Putamen (tissue), 1 donor: Measurements from ENCODE around the gene SYP.
A peak's percentile ranks its signal among the peaks of the same experiment; 100 is the strongest.

Experiments used
- DNase-seq: peaks from one replicate; pipeline ENCODE4 v3.0.0-alpha.2; 2016; ENCODE audit warnings: low spot score

SYP gene

DNA sequence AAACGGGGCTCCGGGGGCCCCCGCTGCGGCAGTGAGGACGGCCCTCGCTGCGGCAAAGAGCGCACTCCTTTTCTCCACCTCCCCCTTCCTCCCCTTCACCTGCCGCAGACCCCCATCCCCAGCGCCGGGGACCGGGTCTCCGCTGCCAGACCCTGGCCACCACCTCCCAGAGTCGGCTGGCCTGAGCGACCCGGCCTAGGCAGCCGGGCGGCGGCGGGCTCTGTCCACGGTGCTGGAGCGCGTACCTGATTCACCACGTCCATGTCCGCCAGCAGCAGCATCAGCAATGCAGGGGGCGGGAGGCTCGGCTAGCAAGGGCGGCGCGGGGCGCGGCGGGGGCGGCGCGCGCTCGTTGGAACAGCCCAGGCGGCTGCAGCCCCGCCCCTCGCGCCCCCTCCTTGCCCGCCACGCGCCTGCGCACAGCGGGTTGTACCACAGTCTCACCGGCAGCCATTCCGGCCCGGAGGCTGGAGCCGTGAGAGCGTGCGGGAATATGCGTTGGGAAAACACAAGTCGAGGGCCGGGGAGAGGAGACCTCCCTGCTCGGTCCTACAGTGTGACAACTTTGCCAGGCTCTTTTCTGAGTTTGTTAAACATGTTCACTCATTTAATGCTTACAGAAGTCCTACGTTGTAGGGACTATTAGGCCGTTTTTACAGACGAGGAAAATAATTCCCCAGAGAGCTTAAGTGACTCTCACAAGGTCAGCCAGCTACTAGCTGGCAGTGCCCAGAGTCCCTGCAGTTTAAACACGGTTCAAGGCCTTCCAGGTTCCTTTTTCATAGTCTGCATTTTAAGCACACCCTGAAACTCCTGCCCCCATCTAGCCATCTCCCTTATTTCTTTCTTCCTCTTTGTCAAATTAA is at the start of gene SYP:
Gene SYP (minus strand): TSS at position 288 of the 866 bp plus-strand sequence. CDS start 7 bp downstream, at position 281.
- peak; percentile 80 for DNase-seq

DNA sequence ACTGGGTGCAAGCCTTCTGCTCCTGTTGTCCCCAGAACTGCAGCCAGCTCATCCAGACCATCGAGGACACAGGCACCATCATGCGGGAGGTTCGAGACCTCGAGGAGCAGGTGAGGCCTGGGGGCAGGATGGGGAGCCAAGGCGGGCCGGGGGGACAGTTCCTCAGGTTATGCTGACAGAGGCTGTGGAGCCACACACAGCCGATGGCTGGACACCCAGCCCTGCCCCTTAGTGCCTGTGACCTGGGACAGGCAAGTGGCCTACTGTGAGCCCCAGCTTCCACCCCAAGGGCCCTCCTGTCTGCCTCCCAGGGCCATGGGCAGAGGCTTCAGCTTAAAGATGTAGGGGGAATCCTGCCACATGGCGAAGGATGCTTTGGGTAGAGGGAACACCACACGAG is 49.6 kb upstream of the SYP start:
- DNase-seq, result no peak

DNA sequence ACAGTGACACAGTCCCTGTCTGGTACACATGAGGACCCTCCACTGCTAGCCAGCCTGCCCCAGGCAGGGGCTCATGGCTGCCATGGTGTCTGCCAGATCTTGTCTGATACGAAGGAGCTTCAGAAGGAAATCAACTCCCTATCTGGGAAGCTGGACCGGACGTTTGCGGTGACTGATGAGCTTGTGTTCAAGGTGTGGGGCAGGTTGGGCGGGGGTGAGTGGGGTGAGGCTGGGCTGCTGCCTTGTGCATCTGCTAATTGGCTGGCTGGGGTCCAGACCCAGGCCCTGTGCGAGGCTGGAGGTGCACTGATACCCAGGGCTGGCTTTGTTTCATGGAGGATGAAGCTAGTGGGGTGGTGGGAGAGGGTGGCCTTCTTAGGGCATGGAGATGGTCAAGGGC is 49.1 kb upstream of the SYP start:
- no peak for DNase-seq

DNA sequence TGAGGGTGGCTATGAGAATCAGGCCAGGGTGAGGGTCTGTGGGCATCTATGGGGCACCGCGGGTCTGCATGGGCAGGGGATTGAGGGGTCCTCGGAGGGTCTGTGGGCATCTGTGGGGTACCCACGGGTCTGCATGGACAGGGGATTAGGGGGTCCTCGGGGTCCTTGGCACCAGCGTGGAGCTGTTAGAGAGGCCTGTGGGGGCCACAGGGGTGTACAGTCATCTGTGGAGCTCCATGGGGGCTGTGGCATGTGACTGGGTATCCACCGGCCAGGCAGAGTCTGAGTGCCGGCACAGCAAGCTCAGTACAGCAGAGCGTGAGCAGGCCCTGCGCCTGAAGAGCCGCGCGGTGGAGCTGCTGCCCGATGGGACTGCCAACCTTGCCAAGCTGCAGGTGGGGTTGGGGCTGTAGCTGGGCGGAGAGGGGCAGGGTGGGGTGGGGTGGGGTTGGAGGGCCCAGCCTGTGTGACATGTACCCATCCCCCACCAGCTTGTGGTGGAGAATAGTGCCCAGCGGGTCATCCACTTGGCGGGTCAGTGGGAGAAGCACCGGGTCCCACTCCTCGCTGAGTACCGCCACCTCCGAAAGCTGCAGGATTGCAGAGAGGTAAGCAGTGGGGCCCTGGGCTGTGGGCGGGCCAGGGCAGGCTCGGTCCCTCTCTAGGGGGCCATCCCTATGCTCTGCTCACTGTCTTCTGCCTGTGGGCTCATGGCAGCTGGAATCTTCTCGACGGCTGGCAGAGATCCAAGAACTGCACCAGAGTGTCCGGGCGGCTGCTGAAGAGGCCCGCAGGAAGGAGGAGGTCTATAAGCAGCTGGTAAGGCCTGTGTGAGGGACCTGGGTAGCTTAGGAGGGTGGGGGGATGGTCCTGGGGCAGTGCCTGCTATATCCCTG is 48.2 kb upstream of the SYP start:
- no peak for DNase-seq

DNA sequence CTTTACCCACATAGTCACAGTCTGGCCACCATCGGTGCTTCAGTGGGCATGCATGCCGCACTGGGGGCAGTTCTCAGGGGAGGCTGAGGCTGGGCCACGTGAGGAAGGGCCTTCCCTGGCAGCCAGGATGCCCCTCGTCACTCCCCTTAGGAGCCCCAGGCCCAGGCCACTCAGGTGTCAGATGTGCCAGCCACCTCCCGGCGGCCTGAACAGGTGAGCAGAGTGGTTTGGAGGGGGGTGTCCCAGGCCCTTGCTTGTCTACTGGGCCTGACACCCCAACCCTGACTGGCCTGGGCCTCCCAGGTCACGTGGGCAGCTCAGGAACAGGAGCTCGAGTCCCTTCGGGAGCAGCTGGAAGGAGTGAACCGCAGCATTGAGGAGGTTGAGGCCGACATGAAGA is 47.4 kb upstream of the SYP start:
- no peak for DNase-seq

DNA sequence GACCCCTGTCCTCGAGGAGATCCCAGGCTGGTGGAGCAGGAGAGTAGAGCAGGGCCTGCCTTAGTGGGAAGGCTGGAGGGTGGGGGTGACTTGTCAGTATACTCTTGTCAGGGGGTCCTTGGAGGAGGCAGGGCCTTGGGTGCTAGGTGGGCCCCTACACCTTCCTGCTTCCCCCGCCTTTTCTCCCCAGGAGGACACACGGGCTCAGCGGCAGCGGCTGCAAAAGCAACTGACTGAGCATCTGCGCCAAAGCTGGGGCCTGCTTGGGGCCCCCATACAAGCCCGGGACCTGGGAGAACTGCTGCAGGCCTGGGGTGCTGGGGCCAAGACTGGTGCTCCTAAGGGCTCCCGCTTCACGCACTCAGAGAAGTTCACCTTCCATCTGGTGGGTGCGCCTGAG is 46.5 kb upstream of the SYP start:
- no peak for DNase-seq

DNA sequence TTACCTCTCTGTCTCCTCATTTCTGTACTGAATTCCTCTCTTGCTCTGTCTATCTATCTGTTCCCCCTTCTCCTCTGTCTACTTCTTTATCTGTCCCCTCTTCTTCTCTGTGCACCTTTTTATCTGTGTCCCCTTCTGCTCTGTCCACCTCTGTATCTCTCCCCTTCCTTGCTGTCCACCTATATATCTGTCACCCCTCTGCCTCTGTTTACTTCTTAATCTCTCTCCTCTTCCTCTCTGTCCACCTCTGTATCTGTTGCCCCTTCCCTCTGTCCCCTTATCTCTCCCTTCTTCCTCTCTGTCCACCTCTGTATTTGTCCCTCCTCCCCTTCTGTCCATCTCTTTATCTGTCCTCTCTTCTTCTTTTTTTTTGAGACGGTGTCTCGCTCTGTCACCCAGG is 44.2 kb upstream of the SYP start:
- DNase-seq, result no peak

DNA sequence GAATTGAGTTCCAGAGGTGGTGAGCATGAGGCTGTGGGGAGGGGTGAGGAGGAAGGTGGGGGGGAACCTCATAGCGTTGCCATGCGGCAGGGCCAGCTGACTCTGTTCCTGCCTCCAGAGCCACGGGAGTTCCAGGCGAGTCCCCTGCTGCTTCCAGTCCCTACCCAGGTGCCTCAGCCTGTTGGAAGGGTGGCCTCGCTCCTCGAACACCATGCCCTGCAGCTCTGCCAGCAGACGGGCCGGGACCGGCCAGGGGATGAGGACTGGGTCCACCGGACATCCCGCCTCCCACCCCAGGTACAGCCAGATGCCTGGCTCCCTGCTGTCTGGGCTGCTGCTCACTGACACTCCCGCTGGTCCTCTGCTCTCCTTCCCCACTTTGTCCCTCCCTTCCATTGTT is 43.2 kb upstream of the SYP start:
- no peak for DNase-seq

DNA sequence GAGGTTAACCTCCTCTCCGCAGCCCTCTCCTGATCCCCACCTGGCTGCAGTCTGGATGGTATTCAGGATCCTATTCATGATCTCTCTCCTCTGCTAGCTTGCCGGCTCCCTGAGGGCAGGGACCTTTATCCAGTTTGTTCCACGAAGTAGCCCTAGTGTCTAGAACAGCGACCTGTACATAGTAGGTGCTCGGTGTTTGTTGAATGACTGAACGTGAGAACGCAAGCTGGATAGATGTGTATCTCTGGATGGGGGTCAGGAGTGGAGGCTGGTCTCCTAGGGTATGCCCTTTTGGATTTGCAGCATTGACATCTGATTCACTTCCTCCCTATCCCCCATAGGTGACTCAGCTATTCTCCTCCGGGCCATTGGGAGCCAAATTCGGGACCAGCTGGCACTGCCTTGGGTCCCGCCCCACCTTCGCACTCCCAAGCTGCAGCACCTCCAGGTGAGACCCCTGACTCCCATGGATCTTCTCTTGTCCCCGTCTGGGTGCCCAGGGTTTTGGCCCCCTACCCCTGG is 42.6 kb upstream of the SYP start:
- DNase-seq, result no peak

DNA sequence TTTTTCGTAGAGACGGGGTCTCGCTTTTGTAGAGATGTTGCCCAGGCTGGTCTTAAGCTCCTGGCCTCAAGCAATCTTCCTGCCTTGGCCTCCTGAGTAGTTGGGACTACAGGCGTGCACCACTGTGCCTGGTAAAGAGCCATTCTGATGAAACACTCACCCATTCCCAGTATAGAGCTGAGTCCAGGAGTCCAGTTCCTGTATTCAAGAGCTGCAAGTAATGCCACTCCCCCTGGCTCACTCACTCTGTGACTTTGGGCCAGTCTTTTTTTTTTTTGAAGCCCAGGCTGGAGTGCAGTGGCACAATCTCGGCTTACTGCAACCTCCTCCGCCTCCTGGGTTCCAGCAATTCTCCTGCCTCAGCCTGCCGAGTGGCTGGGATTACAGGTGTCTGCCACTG is 38.7 kb upstream of the SYP start:
- no peak for DNase-seq

DNA sequence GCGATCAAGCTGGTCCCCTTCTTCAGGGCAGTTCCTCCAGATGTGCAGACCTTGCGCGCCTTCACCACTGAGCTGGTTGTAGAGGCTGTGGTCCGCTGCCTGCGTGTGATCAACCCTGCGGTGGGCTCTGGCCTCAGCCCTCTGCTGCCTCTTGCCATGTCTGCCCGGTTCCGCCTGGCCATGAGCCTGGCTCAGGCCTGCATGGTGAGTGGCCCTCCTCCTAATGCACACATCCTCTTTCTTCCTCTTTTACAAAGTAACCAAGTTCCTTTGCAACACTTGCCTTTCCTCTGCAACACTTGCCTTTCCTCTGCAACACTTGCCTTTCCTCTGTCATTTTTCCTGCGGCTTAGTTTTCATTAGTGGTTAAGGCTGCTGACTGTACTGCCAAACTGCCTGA is 37.1 kb upstream of the SYP start:
- DNase-seq, result no peak

DNA sequence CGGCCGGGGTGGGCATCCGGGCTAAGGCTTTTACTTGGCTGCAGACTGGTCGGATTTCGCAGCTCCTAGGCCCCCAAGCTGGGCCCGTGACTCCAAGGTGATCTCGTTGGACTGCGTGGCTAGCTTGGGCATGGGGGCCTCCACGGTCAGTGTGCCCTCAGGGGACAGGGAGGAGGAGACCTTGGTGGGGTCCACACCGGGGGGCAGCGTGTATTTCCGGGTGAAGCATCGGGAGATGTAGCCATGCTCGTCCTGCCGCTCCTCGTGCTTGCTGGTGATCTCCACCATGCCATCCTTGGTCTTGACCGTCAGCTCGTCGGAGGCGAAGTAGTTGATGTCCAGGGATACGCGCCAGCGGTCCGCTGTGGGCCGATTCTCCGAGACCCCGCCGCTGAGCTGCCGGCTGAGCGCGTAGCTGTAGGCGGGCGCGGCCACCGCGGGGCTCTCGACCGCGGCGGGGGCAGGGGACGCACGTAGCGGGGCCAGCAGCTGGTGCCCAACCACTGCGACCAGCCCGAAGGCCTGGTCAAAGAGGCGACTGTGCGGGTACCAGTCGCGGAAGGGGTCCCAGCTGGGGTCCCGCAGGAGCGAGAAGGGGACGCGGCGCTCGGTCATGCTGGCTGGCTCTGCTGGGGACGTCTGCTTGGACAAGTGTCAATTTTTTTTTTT is 34.0 kb upstream of the SYP start:
- DNase-seq, result no peak

DNA sequence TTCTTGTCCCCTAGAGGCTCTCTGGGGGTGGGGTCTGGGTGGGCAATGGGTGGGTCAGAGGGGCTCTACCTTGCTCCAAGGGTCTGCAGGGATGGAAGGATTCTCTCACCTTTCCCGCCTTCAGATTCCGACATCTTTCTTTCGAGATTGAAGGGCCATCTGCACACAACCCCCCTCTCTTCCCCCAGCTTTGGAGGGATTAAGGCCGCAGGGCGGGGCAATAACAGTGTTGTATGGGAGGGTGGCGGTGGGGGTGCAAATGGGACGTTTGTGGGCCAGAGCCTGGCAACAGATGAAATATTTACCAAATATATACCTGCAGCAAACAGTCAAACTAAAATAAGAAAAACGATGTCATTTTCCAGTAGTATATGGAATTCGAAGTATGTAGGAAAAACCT is 33.2 kb upstream of the SYP start, which contains the start of gene CACNA1F:
Gene CACNA1F (minus strand): TSS at position 165 of the 400 bp plus-strand sequence. CDS start 31 bp downstream, at position 134.
- no peak for DNase-seq

DNA sequence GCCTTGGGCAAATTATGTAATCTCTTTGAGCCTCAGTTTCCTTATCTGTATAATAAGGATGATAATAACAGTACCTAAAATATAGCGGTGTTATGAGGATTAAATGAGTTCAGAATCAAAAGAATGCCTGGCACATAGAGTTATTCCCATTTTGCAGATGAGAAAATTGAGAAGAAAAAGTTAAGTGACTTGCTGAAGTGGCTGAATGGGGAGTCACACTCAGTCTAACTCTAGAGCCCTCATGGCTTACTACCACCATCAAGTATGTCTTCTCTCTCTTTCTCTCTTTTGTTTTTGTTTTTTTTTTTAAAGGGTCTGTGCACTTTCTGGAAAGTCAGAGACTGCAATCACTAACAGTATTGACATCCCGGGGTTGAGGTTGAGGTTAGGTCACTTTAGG is 32.5 kb upstream of the SYP start:
- DNase-seq, result no peak

DNA sequence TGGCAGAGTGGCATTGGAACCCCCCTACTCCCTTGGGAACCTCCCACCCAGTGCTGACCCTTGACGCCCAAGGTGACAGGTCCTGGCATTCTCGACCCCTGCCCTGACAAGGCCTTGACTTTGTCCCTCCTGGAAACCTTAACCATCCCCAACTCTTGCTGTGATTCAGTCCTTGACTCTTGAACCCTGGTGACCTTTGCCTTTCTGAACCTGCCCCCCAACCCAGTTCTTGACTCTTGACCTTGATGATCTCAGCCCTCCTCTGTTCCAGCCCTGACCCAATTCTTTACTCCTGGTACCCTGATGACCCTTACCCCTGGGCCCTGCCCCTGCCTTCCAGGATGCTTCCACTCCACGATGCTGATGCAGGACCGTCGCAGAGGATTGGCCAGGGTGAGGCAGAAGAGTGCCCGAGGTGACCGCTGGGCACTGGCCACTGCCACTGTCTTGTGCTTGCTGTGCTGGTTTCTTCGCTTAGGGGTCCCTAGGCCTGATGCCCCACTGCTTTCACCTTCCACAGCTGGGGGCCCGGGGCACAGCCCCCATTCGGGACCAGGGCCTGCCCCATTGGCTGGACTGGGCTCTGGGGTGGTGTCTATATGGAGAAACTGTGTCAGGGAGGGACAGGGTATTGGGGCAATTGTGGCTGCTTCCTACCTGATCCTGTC is 31.5 kb upstream of the SYP start:
- DNase-seq, result no peak

DNA sequence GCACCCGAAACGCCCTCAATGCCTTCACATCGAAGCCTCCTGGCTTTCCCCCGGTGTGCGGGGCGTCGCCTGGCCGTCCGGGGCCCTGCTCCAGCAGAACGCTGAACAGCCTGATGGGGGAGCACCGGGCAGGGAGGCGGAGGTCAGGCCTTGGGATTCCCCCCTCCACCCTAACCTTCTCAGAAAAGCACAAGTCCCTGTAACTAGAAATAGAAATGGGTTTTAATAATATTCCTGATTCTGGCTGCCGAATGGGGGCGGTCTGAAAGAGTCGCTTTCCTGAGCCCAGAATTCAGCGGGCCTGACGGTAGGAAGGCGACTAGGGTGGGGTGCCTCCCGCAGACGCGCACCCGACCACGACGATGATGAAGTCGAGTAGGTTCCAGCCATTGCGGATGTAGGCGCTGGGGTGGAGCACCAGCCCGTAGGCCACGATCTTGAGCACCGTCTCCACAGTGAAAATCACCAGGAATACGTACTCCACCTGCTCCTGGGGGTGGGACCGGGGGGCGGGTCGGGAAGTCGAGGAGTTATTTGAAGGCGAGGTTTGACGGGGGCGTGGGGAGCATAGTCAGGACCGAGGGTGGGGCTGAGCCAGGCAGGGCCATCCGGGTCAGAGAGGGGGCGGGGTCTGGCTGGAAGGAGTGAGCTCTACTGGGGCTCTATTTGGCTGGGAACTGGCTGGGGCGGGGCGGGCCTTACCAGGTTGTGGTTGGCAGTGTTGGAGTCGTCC is 30.7 kb upstream of the SYP start:
- no peak for DNase-seq

DNA sequence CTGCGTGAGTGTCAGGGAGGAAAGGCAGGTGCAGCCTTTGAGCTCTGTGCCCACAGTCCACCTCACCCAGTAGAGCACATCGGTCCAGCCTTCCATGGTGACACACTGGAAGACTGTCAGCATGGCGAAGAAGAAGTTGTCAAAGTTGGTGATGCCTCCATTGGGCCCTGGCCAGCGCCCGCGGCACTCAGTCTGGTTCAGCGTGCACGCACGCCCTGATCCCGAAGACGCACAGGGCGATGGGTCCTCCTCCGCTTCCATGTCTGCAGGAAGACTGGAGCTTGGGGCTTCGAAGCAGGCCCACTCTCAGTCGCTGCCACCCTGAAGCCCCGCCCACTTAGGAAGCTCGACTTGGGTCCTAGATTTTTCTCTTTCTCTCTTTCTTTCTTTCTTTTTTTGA is 28.2 kb upstream of the SYP start:
- no peak for DNase-seq

DNA sequence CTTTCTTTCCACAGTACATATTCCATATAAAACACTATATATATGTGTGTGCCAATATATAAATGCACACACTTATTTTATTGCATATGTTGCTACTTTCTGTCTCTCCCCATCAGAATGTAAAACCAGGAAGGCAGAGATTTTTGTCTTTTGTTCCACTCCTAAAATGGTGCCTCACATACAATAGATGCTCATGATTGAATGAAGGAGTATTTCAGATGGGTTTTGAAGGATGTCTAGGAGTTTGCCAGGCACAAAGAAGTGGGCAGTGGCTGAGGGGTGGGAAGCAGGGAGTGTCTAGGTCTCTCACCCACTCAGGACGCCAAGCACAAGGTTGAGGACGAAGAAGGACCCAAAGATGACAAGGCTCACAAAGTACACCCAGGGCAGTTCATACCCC is 27.7 kb upstream of the SYP start:
- DNase-seq, result no peak

DNA sequence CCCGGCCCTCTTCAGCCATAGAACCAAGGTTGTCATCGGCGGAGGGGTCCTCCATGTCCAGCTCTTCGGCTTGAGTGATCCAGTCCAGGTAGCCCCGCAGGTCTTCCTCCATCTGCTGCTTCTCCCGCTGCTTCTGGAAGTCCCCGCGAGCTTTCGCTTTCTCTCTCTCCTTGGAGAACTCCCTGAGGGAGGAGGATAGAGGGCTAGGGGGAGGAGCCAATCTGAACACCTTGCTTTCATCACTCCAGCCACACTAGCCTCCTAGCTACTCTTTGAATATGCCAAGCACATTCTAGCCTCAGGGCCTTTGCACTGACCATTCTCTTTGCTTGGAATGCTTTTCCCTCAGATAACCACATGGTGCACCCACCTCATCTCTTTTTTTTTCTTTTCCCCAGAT is 27.0 kb upstream of the SYP start:
- DNase-seq, result no peak

DNA sequence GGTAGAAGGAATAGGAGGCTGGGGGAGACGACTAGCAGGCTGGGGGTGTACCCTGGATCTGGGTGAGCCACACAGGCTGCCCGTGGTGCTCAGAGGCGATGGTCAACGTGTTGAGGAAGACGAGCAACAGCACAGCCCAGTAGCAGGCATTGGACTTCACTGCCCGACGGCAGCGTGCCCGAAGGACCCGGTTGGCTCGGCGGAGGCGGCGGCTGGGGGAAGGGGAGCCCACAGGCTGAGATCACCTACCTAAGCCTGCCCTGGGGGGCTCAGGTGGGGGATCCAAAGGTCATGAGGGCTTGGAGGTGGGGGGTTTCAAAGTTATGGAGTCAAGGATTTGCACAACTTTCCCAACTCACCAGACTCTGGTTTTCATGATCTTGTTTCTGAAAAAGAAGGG is 25.9 kb upstream of the SYP start:
- DNase-seq, result no peak

DNA sequence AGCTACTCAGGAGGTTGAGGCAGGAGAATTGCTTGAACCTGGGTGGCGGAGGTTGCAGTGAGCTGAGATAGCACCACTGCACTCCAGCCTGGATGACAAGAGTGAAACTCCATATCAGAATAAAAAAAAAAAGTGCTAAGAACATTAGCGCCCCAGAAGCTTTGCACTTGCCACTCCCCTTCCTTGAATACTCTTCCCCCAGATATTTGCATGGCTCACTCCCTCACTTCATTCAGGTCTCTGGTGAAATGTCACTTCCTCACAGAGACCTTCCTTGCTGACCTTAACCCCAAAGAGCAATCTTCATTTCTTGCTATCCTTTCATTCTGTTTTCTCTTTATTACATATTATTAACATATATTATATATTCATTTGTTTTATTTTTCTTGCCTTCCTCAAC is 21.9 kb upstream of the SYP start:
- DNase-seq, result no peak
